ENCODE measurements around the gene TIAM1.

- TF ChIP-seq CTCF (IDR thresholded peaks at IDR 0.05) (no peak), POLR2A (IDR thresholded peaks at IDR 0.05) (no peak)
These were observed 7.9 kb downstream of the TIAM1 start for GRCh38 chr21:31335957-31336738.

All from lower leg skin (tissue), 3 donors.